IMR-90 (cell line): Measurements from ENCODE around the gene INTS11.

Experiments
- CEBPB ChIP-seq: IDR thresholded peaks from 2 replicates; pipeline ENCODE4 v1.6.1; 2012; ENCODE audit warnings: low read depth, low read length, improper control_type of control experiment
- CHD1 ChIP-seq: IDR thresholded peaks from 2 replicates; pipeline ENCODE4 v1.6.1; 2012; ENCODE audit warnings: low read depth, low read length, improper control_type of control experiment
- CTCF ChIP-seq: conservative IDR thresholded peaks from 2 replicates; pipeline ENCODE4 v1.5.1; 2012; ENCODE audit warnings: mild to moderate bottlenecking, low read depth, low read length, improper control_type of control experiment
- ELK1 ChIP-seq: fragments of 150-350 bp; IDR thresholded peaks from 2 replicates; pipeline ENCODE4 v1.6.1; 2016; ENCODE audit warnings: low read depth, mild to moderate bottlenecking, low read length, moderate library complexity, borderline replicate concordance
- MAZ ChIP-seq: IDR thresholded peaks from 2 replicates; pipeline ENCODE4 v1.6.1; 2012; ENCODE audit warnings: low read depth, mild to moderate bottlenecking, low read length, improper control_type of control experiment, moderate library complexity, borderline replicate concordance
- POLR2A ChIP-seq: IDR thresholded peaks from 2 replicates; pipeline ENCODE4 v1.6.1; 2012; ENCODE audit warnings: mild to moderate bottlenecking, low read depth, low read length
- RAD21 ChIP-seq: IDR thresholded peaks from 2 replicates; pipeline ENCODE4 v1.6.1; 2012; ENCODE audit warnings: low read length, improper control_type of control experiment
- RCOR1 ChIP-seq: IDR thresholded peaks from 2 replicates; pipeline ENCODE4 v1.6.1; 2012; ENCODE audit warnings: mild to moderate bottlenecking, low read length, improper control_type of control experiment; ENCODE audit not compliant: insufficient replicate concordance
- TF ChIP-seq, protein P1 (sequence below): fragments of 150-350 bp; IDR thresholded peaks from 2 replicates; pipeline ENCODE4 v1.6.1; 2017; ENCODE audit warnings: mild to moderate bottlenecking, antibody characterized with exemption, low read length, low read depth

- TF ChIP-seq CTCF (no peak), ELK1 (no peak), POLR2A (no peak), RCOR1 (no peak), MAZ (no peak), RAD21 (no peak), CHD1 (no peak), CEBPB (no peak)
- TF ChIP-seq, protein P1, sequence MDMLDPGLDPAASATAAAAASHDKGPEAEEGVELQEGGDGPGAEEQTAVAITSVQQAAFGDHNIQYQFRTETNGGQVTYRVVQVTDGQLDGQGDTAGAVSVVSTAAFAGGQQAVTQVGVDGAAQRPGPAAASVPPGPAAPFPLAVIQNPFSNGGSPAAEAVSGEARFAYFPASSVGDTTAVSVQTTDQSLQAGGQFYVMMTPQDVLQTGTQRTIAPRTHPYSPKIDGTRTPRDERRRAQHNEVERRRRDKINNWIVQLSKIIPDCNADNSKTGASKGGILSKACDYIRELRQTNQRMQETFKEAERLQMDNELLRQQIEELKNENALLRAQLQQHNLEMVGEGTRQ: no peak
Observed at GRCh38 chr1:1332774-1333480, 8.5 kb upstream of the INTS11 start.
